Subcutaneous adipose tissue (tissue), 4 donors: ENCODE data around the gene ANGEL2. TPM values are rescaled to one million over a fixed set of nuclear protein-coding genes. Genes with fewer than 3 reads are reported as not detected.

Source experiments
- total RNA-seq, 4 donors: library from RNA; depleted of rRNA; stranded (reverse); fragments of >200 nt; gene quantifications; one replicate each; pipeline ENCODE4 v1.1.0, GENCODE V29; 2016
- TF ChIP-seq, protein P1 (sequence below): fragments of 450-650 bp; IDR thresholded peaks from one replicate; pipeline ENCODE4 v1.5.1; 2016; ENCODE audit warnings: low read depth, mild to moderate bottlenecking, control low read depth, antibody characterized with exemption, moderate library complexity

ANGEL2 gene
- total RNA-seq, 4 donors from 2014 or later = 53.3 to 66.5 (median 62.5) TPM

DNA sequence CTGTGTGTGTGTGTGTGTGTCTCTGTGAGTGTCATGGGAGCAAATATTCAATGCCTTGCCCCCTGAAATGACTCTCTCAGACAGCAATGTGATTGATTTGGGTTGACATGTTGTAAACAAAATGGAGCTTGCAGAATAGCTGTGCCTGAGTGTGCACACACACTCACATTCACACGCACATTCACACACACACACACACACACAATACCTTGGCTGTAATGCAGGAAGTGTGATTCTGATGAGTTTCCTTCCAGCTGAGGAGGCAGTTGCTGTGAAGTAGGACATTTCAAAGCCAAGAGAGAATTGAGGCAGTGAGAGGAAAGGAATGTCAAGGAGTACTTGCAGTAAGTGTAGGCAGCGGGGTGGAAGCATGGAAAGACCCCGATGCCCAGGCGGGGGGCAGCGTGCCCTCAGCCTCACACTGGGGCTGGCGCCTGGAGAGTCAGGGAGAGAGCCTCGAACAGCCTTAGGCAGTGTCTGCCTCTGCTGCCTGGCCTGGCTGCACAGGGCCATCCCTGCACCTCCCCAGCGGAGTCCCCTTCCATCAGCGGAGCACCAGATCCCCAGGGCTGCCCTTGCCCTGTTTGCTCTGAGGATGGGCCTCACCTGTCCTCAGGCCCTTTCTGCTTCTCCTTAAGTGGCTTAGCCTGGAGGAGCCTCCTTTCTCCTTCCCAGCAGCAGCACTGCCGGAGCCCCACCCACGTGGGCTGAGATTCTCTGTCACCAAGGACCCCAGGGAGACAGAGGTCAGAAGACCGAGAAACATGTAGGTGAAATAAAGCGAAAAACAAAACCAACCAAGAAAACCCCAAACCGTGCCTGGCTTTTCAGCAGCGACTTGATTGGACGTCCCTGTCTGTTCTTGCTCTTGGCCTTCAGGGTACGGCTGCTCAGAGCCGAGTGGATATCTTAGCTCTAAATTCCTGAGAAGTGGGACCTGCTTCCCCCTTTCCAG, 56.1 kb downstream of the ANGEL2 start:
- TF ChIP-seq, protein P1, sequence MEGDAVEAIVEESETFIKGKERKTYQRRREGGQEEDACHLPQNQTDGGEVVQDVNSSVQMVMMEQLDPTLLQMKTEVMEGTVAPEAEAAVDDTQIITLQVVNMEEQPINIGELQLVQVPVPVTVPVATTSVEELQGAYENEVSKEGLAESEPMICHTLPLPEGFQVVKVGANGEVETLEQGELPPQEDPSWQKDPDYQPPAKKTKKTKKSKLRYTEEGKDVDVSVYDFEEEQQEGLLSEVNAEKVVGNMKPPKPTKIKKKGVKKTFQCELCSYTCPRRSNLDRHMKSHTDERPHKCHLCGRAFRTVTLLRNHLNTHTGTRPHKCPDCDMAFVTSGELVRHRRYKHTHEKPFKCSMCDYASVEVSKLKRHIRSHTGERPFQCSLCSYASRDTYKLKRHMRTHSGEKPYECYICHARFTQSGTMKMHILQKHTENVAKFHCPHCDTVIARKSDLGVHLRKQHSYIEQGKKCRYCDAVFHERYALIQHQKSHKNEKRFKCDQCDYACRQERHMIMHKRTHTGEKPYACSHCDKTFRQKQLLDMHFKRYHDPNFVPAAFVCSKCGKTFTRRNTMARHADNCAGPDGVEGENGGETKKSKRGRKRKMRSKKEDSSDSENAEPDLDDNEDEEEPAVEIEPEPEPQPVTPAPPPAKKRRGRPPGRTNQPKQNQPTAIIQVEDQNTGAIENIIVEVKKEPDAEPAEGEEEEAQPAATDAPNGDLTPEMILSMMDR = no peak

DNA sequence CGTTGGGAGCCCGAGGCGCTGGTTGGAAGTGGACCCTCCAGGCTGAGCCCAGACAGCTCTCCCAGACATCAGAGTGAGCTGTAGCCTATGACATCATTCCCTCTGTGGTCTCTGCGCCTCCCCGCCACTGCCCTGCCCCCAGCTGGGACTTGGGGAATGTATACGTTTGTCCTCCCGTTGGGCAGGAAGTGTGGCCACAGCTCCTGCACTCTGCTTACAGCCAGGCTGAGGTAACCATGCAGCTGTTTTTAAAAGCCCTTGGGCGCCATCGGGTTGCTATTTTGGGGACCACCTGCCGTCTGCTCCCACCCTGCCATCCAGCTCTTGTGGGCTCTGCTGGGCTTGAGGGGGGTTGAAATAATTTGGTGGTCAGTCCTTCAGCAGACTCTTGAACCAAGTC, 57.5 kb downstream of the ANGEL2 start:
- TF ChIP-seq, protein P1 = no peak

DNA sequence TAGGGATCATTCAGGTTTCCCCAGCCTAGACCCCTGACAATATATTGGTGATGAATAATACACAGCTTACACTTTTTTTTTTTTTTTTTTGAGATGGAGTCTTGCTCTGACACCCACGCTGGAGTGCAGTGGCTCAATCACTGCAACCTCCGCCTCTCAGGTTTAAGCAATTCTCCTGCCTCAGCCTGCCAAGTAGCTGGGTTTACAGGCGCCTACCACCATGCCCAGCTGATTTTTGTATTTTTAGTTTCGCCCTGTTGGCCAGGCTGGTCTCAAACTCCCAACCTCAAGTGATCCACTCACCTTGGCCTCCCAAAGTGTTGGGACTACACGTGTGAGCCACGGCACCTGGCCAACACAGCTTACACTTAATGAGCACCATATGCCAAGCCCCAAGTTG, 58.1 kb downstream of the ANGEL2 start:
- TF ChIP-seq, protein P1 = no peak

DNA sequence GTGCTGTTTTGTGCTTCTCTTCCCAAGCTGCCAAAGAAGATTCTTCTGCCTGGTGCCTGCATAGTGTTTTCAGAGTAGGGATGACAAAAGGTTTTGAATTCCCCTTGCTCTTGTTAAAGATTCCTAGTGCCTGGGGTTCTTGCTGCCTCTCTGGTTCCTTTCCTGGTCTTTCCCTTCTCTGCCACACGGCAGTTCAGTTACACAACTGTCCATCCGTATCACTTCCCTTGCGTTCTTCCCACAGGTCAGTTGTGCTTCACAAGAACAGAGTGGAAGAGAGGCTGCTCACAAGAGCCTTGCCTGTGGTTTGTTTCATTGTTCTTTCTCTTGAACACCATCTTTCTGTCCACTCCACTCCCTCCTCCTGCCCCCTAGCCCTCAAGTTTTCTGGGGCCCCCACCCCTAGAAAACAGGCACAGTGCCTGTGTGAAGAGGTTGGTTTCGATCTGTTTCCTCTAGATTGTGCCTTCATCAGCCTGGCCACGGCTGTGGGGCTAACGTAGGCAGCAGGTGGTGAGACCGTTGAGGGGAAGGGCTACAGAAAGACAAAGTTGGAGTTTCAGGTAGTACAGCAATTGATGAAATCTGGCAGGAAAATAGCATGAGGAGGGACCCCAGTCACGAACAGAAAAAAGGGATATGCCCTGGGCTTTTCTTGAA, 59.6 kb downstream of the ANGEL2 start:
- TF ChIP-seq, protein P1 = no peak

DNA sequence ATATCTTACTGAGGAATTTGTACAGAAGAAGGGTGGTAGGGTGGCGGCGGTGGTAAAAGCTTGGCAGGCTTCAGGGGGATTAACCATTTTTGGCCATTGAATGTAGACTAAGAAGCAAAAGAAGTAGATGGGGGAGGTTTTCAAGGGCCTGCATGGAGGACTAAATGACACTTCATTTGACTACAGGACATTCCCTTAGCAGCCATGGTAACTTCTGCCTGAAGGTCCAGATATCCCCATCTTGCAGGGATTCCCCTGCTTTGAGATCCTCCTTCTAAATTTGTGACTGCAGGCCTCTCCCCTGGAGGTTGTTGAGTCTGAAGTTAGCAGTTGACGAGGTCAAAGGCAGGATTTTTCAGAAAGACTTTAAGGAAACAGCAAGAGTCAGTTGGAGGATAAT, 60.6 kb downstream of the ANGEL2 start:
- TF ChIP-seq, protein P1 = no peak

DNA sequence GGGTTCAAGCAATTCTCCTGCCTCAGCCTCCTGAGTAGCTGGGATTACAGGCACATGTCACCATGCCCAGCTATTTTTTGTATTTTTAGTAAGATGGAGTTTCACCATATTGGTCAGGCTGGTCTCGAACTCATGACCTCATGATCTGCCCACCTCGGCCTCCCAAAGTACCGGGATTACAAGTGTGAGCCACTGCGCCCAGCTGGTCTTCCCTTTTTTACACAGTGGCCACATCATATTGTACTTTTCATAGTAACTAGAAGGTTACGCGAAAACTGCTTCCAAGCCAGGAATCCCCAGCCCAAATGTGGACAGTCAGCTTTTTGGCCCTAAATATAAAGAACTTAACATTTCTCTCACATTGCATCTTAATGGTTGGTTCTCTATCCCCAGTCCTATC, 61.2 kb downstream of the ANGEL2 start:
- TF ChIP-seq, protein P1 = no peak

DNA sequence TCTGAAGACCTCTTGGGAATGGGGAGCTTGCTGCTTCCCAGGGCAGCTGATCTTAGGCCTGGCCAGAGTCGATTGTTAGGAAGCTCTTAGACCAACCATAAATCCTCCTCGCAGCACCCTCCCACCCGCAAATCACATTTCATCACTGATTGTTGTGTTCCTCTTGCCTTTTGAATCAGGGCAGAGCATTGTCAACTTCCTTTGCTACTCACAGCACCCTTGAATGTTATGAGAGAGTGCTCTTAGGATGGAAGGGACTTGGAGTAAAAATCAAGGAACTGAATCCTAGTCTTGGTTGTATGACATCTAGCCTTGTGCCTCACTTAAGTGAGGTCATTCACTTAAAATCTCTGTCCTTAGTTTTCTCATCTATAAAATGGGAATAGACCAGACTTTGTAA, 62.3 kb downstream of the ANGEL2 start:
- TF ChIP-seq, protein P1 = no peak
